Activated CD4-positive, alpha-beta T cell treated with anti-CD3 and anti-CD28 coated beads, Interleukin-2, amount 50 U/mL, for 4 hours (primary cell): ENCODE measurements around the gene ZNF217.
"Not testable (repeated sequence)": the region's sequence is repeated elsewhere in the genome, so short reads cannot be mapped to it uniquely, and the experiment has no call there.

ENCODE experiments used
- DNase-seq, 2 experiments: peaks; one replicate each; pipeline ENCODE4 v3.0.0-alpha.2; 2020

The ZNF217 gene

DNA sequence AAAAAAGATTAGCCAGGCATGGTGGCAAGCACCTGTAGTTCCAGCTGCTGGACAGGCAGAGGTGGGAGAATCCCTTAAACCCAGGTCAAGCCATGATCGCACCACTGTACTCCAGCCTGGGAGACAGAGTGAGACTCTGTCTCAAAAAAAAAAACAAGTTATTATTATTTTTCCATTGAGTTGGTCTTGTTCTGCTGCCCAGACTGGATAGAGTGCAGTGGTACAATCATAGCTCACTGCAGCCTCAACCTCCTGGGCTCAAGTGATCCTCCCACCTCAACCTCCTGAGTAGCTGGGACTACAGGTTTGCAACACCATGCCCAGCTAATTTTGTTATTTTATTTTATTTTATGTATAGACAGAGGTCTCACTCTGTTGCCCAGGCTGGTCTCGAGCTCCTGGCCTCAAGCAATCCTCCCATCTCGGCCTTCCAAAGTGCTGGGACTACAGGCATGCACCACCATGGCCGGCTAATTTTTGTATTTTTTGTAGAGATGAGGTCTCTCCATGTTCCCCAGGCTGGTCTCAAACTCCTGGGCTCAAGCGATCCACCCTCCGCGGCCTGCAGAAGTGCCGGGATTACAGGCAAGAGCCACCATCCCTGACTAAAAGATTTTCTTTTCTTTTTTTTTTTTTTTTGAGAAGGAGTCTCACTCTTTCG lies 31.4 kb downstream of the ZNF217 start:
- DNase-seq = not testable (repeated sequence)

DNA sequence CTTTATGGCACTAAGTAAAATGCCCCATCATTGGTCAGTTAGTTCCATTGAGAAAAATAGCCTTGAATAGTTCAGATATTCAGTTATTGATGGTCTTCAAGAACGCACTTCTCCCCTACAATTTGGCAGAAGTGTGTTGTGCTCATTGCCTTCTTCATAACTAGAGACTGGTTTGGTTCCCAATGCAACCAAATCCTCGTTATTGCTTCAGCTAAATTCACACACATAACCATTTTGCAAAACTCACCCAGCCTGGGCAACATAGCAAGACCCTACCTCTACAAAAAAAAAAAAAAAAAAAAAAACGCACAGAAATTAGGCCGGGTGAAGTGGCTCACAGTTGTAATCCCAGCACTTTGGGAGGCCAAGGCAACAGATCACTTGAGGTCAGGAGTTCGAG lies 32.1 kb downstream of the ZNF217 start:
- no peak for DNase-seq

DNA sequence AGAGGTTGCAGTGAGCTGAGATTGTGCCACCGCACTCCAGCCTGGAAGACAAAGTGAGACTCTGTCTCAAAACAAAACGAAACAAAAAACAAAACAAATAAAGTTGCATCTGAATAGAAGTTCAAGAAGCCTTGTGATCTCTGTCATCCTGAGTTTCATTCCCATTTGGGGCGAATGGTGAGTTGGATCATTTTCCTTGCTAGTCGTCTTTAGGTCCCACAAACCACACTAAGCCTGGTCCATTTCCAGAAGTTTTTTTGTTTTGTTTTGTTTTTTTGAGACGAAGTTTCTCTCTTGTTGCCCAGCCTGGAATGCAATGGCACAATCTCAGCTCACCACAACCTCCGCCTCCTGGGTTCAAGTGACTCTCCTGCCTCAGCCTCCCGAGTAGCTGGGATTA lies 33.8 kb downstream of the ZNF217 start:
- DNase-seq = no peak

DNA sequence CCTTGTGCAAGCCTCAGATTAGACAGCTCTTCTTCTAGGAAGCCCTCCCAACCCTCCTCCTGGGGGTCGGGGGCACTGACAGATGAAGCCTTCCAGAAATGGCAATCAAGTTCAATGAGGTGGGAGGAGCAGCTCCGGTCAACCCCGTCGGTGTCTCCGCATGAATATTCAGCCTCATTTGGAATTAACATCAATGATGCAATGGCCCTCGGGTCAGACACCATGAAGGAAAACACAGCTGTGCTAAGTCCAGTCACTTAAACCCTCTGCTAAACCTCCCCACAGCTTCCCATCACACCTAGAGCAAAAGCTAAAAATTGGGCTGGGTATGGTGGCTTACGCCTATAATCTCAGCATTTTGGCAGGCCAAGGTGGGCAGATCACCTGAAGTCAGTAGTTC lies 36.5 kb downstream of the ZNF217 start:
- no peak for DNase-seq

DNA sequence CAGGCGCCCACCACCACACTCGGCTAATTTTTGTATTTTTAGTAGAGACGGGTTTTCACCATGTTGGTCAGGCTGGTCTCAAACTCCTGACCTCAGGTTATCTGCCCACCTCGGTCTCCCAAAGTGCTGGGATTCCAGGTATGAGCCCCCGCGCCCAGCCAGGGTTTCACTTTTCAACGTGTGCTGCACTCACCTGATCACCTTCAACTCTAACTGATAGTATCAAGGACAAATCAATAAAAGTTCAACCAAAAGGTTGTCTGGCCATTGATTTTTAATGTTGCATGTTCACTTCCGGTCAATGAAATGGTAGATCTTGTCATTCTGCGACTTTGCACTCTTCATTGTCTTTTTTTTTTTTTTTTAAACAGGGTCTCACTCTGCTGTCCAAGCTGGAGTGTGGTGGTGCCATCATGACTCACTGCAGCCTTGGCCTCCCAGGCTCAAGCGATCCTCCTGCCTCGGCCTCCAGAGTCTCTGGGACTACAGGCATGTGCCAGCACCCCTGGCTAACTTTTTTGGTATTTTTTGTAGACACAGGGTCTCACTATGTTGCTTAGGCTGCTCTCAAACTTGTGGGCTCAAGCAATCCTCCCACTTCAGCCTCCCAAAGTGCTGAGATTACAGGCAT lies 37.3 kb downstream of the ZNF217 start:
- no peak for DNase-seq

DNA sequence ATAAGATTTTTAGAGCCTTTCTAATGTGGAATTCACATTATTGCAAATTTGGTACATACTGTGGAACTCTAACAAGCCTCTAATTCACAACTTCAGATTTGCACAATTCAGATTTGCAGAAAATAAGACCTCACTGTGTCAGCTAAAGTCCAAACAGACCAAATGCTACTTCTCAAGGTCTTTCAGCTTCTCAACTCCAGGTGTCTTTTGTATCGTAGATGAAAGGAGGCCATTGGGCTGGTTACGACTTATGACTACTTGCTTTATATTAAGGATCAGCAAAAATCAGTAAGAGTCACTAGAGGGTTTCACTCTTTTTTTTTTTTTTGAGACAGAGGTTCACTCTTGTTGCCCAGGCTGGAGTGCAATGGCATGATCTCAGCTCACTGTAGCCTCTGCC lies 37.8 kb downstream of the ZNF217 start:
- DNase-seq = no peak

DNA sequence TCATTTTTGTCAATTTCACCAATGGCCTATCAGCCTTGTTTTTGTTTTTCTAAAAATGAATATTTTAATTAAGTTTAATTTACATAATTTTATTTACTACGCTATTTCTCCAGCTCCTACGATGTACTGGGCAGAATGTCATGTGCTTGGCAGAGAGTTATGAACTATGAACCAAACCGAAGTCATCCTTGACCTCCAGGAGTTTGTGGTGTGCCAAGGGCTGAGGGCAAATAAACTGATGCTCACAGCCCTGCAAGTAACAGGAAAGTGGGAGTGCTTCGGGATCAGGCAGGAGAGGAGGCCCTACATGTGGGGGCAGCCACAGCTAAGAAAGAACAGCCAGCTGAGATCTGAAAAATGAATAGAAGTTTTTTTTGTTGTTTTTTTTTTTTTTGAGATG lies 38.6 kb downstream of the ZNF217 start:
- no peak for DNase-seq

DNA sequence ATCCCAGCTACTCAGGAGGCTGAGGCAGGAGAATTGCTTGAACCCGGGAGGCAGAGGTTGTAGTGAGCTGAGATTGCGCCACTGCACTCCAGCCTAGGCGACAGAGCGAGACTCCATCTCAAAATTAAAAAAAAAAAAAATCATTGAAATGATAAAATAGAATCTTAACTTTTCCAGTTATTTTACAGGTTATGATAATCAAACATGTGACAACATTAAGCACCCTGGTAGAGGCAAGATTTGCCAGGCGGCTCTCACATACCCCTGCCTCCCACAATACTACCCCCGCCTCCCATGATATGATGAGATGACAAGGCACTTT lies 41.1 kb downstream of the ZNF217 start:
- DNase-seq = not testable (repeated sequence)

DNA sequence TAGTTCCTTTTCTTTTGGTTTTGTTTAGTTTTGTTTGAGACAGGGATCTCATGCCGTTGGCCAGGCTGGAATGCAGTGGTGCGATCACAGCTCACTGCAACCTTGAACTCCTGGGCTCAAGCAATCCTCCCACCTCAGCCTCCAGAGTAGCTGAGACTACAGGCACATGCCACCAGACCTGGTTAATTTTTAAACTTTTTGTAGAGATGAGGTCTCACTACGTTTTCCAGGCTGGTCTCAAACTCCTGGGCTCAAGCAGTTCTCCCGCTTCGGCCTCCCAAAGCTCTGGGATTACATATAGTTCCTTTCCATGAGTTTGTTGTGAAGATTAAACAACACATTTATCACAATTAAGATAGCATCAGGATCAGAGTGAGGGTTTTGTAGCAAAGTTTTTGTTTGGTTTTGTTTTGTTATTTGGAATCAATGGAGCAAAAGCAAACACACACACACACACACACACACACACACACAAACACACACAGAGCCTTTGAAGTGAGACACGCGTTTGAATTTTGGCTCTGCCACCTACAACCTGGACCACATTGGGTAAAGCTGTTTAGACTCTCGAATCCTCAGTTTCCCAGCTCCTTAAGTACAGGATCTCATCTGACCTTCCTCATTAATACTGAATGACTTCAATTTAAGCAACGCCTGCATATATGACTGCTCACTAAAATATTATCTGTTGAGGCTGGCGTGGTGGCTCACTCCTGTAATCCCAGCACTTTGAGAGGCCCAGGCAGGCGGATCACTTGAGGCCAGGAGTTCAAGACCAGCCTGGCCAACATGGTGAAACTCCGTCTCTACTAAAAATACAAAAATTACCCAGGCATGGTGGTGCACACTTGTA lies 41.7 kb downstream of the ZNF217 start:
- DNase-seq = not testable (repeated sequence)

DNA sequence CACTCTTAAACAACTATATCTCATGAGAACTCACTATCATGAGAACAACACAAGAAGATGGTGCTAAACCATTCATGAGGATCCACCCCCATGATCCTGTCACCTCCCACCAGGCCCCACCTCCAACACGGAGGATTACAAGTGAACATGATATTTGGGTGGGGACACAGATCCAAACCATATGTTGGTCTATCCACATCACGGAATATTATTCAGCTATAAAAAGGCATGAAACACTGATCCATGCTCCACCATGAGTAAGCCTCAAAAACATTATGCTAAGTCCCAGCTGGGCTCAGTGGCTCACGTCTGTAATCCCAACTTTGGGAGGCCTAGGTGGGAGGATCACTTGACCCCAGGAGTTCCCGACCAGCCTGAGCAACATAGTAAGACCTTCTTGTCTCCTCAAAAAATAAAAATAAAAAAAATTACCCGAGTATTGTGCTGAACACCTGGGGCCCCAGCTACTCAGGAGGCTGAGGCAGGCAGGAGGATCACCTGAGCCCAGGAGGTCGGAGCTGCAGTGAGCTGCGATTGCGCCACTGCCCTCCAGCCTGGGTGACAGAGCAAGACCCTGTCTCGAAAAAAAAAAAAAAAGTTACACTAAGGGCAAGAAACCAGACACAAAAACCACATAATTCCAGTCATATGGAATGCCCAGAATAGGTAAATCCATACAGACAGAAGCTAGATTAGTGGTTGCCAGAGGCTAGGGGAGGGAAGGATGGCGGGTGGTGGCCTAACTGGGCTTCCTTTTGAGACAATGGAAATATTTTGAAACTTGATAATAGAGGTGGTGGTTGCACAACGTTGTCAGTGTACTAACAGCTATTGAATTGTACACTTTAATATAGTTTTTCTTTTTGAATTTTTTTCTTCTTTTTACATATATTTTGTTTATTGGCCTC lies 43.1 kb downstream of the ZNF217 start:
- DNase-seq = no peak

DNA sequence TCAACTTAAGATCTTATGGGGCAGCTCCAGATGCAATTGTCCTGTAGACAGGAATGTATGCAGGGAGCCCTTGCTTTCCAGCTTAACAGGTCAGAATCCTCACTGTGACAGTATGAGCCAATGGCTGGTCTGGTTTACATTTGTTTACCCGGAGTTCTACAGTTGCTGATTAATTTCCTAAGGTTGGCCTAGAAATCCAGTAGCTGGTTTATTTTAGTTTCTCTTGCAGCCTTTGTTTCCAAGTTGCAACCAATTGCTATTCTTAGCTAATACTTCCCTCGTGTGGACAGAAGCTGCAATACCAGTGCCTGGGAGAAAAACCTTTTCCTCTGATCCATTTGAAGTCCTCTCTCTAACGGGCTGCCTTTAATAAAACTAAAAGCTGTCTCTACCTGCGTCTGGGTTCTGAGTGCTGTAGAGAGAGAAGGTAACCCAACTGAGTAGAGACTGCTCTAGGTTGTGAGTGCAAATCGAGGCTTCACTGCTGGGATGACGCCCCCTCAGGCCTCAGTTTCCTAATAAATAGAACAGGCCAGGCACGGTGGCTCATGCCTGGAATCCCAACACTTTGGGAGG lies 45.9 kb downstream of the ZNF217 start:
- DNase-seq = peak; percentile 13 to 28

DNA sequence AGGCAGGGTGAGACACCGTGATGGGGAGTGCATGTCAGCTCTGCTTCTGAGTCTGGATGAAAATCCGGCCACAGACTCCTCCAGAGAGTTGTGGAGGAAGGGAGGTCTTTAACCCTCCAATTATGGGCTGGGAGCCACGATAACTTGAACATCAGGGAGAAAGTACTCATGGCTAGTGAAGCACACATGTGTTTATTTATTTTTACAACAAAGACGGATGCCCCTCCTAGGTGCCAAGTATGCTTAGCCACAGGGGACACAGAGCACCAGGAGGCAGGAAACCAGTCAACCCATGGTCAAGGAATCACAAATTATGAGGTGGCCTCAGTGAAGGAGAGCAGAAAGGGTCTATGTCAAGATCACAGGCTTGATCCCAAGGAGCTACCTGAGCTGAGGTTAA lies 54.1 kb downstream of the ZNF217 start:
- no peak for DNase-seq

DNA sequence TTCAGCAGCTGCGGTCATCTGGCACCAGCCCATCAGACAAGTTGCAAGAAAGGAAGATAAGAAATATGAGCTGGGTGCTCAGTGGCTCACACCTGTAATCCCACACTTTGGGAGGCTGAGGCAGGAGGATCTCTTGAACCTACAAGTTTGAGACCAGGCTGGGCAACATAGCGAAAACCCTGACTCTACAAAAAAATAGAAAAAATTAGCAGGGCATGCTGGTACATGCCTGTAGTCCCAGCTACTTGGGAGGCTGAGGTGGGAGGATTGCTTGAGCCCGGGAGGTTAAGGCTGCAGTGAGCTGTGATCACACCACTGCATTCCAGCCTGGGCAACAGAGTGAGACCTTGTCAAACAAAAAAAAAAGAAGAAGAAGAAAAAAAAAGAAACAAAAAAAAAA lies 57.3 kb downstream of the ZNF217 start:
- not testable (repeated sequence) for DNase-seq

DNA sequence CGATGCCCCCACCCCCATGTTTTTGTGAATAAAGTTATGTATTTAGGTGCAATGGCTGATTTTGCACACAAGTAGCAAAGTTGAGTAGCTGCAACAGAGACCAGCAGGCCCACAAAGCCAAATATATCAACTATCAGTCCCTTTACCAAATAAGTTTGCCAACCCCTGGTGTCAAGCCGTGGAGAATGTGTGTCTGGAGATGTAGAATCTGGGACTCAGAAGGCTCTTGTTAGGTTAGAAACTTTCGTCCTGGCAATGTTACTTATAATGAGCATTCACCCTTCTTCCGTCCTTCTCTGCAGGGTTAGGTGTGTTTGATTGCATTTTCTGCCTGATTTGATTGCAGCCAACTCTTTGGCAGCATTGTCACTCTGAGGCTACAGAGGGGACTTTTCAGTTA lies 57.8 kb downstream of the ZNF217 start:
- no peak for DNase-seq

DNA sequence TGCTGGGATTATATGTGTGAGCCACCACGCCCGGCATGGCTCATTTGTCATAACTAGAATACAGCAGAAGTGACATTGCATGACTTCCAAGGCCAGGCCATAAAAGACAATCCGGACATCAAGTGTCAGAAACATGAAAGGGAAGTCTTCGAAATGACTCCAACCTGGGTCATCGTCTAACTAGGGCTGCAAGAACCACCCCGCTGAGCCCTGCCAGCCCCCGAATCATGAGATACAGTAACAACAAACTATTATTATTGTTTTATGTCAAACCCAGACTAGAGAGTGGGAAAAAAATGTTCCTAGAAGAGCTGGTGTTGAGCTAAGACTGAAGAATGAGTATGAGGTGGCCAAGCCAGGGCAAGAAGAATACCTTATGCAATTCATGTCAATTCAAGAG lies 59.6 kb downstream of the ZNF217 start:
- DNase-seq = no peak

DNA sequence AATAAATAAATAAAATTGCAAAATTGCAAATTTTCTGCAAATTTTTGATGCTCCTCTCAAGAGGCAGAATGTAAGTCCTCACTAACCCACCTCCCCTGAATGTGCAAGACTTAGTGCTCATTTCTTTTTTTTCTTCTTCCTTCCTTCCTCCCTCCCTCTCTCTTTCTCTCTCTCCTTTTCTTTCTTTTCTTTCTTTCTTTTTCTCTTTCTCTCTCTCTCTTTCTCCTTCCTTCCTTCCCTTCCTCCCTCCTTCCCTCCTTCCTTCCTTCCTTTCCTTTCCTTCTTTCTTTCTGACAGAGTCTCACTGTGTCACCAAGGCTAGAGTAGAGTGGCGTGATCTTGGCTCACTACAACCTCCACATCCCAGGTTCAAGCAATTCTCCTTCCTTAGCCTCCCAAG lies 60.1 kb downstream of the ZNF217 start:
- no peak for DNase-seq

DNA sequence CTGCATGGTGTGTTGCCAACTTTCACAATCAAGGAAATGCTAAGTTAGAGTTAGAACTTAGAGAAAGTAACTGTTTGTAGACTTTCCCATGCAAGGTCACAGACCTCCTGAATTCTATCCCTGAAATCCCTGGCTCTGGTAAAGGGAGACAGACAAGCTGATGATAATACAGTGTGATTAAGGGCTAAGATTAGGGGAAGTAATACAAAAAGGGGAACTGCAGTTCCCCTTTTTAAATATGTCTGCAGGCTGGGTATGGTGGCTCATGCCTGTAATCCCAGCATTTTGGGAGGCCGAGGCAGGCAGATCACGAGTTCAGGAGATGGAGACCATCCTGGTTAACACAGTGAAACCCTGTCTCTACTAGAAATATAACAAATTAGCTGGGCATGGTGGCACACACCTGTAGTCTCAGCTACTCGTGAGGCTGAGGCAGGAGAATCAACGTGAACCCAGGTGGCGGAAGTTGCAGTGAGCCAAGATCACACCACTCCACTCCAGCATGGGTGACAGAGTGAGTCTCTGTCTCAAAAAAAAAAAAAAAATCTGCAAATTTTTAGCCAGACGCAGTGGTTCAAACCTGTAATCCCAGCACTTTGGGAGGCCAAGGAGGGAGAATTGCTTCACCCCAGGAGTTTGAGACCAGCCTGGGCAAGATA lies 60.9 kb downstream of the ZNF217 start:
- DNase-seq = not testable (repeated sequence)

DNA sequence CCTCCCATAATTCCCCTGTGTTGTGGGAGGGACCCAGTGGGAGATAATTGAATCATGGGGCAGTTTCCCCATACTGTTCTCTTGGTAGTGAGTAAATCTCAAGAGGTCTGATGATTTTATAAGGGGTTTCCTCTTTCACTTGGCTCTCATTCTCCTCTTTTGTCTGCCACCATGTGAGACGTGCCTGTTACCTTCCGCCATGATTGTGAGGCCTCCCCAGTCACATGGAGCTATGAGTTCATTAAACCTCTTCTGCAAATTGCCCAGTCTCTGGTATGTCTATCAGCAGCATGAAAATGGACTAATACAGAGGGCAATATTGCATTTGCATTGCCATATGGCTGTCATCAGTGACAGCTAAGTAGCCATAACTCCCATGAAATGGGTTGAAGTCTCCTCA lies 63.2 kb downstream of the ZNF217 start:
- DNase-seq = no peak

DNA sequence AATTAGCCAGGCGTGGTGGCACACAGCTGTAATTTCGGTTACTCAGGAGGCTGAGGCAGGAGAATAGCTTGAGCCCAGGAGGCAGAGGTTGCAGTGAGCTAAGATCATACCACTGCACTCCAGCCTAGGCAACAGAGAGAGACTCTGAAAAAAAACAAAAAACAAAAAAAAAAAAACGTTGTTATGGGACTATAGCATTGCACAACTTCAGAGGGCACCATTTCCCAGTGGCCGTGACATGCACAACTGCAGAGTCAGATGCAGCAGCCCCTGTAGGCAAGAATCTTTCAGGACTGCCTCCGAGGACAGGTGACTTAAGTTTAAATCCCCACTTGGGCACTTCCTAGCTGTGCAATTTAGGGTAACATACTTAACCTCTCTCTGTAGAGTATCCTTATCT lies 64.0 kb downstream of the ZNF217 start:
- no peak for DNase-seq

DNA sequence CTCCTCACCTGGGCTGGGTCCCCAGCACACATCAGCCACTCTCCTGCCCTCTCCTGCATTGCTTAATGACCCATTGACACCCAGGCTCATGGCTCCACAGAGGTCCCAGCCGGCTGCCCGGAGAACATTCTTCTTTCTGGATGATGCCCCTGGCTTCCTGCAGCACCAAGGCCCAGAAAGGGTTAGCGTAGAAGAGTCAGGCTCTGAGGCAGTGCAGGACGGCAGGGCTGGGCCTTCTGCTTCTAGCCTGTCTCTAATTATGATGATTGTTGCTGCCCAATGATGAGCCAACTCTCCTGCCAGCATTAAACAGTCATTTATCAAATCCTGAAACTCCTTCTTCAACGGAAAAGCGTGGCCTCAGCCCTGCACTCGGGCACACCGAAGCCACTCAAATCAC lies 66.4 kb downstream of the ZNF217 start:
- DNase-seq = no peak

DNA sequence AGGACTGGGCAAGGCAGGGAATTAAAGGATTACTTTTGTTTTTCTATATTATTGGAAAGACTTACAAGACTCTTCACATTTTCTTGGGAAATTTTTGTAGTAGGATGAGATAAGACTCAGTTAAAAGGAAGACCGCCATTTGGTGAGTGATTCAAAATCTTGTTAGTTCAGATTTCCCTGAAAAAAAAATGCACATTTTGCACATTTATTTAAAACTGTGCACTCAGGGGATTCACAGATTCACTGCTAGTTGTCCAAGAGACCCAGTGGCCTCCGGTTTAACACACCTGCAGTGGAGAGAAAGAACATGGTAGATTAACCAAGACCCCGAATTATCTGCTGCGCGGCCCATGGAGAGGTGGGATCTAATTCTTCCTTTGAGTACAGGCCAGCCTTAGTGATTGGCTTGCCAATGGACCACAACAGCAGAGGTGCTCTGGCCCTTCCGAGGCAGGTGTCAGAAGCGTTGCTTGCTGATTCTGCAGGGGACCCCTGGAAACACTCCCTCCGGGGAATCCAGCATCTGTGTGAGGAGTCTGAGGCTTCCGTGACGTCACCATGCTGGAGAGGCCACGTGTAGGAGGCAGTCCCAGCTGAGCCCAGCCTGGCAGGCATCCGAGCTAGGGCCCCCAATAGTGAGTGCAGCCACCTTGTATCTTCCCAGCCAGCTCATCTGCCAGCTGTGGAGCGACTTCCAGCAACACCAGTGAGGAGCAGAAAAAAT lies 68.9 kb downstream of the ZNF217 start:
- DNase-seq = no peak

DNA sequence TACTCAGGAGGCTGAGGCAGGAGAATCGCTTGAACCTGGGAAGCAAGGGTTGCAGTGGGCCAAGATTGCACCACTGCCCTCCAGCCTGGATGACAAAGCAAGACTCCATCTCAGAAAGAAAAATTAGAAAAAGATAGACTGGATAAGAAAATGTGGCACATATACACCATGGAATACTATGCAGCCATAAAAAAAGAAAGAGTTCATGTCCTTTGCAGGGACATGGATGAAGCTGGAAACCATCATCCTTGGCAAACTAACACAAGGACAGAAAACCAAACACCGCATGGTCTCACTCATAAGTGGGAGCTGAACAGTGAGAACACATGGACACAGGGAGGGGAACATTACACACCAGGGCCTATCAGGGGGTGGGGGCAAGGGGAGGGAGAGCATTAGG lies 70.0 kb downstream of the ZNF217 start:
- DNase-seq = not testable (repeated sequence)
